Measurements from ENCODE around the gene EVX1.
A peak's percentile ranks its signal among the peaks of the same experiment; 100 is the strongest.

EVX1 gene

DNA sequence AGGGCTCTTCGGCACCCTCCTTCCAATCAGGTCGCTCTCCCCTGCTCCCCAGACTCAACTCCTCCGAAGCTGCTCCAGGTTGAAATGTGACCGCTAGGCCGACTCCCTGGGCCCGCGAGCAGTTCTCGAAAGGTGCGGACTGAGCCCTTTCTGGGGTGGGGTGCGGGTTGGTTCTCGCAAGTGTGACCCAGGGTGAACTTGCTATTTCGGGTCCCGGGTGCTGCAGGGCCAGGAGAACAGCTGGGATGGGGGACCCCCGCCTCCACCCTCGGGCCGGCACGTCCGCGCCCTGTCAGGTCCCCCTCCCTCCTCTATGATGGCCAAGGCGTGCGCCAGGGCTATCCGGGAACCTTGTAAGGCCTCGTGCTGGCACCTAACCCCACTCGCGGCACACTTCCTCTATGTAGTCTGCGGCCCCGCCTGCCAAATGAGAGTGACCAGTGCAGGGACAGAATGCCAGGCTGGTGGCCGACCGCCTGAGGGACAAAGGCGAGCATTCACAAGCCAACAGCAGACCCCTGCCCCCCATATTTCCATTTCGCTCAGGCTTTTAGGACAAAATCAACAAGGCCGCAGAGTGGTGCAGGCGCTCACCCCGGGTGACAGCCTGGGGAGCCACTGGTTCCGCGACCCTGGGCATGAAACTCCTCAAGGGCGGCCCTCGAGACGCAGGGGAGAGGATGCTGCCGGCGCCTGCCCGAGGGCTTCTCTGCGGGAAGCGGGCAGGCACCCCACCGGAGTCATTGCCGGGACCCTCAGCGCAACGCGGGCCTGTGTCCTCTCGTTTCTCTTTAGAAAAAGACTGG, 29.0 kb upstream of the EVX1 start:
- Mint-ChIP-seq H3K27me3 (peaks cover 59% of the 10 kb centered on the region), H3K4me1 (ENCODE audit: low read depth) (peaks cover 12% of the 10 kb centered on the region), H3K4me3 (no peak overlapping the region), H3K9me3 (ENCODE audit: low read depth) (no peaks in the 10 kb centered on the region), H3K36me3 (no peaks in the 10 kb centered on the region), H3K27ac (no peak overlapping the region)

DNA sequence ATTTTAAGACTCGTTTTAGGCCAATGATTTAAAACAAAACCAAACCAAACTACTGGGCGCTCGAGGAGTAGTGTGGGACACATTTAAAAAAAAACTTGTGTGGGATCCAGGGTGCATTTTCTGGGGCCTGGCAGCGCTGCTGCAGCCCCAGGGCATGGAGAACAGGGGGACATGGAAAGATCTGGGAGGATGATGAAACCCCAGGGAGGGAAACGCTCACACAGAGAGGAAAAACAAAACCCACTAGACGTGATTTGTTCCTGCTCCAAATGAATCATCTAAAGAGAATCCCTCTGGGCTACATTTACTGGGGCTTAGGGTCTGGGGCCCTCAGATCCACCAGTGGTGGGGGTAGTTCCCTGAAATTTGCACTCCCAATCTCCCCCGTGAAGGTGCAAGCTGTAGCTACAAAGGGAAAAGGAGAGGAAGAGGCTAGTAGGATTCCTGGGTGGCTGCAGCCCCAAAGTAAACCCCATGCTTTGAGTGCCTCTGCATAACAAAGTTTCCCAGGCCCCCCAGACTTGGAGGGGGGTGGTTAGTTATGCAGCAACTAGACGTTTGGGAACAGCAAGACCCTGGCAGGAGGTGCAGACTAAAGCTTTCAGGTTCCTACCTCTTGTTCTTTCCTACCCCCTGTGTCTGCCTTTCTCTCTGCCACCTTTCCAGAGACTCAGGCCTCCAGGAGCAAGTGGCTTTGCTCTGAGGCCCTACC, 28.2 kb upstream of the EVX1 start:
- Mint-ChIP-seq H3K4me3 (no peak overlapping the region), H3K27ac (no peak overlapping the region), H3K9me3 (ENCODE audit: low read depth) (no peaks in the 10 kb centered on the region), H3K4me1 (ENCODE audit: low read depth) (peaks cover 12% of the 10 kb centered on the region), H3K36me3 (no peaks in the 10 kb centered on the region), H3K27me3 (peaks cover 59% of the 10 kb centered on the region)

DNA sequence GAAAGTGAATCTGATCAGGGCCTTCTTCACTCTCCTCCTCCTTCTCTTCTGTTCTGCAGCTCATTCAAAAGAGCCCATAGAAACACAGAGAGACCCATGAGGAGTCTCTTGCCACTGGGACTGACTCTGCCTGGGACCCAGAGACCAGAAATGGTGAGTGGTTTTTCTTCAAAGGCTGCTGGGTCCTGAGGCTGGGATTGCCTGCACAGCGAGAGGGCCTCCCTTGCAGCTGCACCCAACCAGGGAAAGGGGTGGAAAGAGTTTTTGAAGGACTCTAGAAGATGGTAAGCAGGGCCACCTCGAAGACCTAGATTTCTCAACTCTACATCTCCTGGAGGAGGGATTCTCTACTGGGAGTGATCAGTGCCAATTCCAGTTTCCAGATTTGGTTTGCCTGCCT, 27.2 kb upstream of the EVX1 start:
- H3K4me3 Mint-ChIP-seq, result no peak overlapping the region
- H3K4me1 Mint-ChIP-seq (ENCODE audit: low read depth), result peaks cover 16% of the 10 kb centered on the region
- peaks cover 59% of the 10 kb centered on the region for H3K27me3 Mint-ChIP-seq
- H3K9me3 Mint-ChIP-seq (ENCODE audit: low read depth), result no peaks in the 10 kb centered on the region
- no peaks in the 10 kb centered on the region for H3K36me3 Mint-ChIP-seq
- H3K27ac Mint-ChIP-seq, result no peak overlapping the region

DNA sequence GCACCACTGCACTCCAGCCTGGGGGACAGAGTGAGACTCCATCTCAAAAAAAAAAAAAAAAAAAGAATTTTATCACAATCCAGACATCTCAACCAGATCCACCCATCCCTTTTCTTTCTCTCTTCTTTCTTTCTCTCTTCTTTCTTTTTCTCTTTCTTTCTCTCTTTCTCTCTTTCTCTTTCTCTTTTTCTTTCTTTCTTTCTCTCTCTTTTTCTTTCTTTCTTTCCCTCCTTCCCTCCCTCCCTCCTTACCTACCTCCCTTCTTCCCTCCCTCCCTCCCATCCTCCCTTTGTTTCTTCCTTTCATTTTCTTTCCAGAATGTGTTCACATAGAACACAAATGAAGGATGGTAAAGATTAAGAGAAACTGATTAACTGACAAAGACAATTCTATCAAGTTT, 24.7 kb upstream of the EVX1 start:
- H3K27me3 Mint-ChIP-seq, result peaks cover 55% of the 10 kb centered on the region
- no peaks in the 10 kb centered on the region for H3K9me3 Mint-ChIP-seq (ENCODE audit: low read depth)
- no peaks in the 10 kb centered on the region for H3K36me3 Mint-ChIP-seq
- no peak overlapping the region for H3K4me3 Mint-ChIP-seq
- H3K27ac Mint-ChIP-seq, result no peak overlapping the region
- peaks cover 12% of the 10 kb centered on the region for H3K4me1 Mint-ChIP-seq (ENCODE audit: low read depth)

DNA sequence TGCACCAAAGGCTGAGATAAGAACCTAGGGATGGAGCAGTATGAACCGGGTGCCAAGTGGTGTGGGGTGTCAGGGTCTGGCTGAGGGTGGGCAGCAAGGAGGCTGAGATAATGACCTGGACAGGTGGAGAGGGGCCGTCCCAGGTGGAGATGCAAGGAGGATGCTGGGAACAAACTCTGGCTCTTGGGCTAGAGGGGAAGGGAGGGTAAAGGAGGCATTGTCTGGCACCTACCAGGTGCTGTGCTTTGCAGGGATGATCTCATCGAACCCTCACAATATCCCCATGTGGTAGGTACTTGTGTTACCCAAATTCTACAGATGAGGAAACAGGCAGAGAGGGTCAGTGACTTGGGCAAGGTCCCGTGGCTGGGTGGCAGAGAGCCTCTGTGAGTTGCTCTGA, 22.8 kb upstream of the EVX1 start:
- Mint-ChIP-seq H3K36me3 (no peaks in the 10 kb centered on the region), H3K27ac (no peak overlapping the region), H3K9me3 (ENCODE audit: low read depth) (no peaks in the 10 kb centered on the region), H3K27me3 (peaks cover 52% of the 10 kb centered on the region), H3K4me1 (ENCODE audit: low read depth) (peaks cover 9% of the 10 kb centered on the region), H3K4me3 (no peak overlapping the region)

DNA sequence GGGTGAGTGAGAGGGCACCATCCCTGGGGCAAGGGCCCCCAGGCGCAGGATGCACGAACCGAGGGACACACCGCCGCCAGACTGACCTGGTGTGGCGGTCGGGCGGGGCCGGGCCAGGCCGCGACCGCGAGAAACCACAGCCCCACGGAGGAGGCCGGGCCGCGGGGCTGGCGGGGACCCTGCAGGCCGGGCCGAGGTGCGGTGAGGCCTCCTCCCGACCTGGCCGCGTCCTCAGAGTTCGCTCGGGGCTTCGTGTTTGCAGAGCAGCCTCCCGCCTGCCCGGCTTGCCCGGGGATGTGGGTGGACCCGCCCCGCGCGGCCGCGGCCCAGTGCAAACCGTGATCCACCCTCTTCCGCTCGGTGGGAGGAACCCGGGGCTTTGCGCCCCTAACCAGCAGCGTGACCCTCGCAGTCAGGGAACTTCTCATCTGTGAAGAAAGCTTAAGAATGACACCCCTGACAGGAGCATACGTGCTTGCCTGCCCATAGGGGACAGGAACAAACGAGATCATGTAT, 22.1 kb upstream of the EVX1 start:
- Mint-ChIP-seq H3K4me3 (no peak overlapping the region), H3K27me3 (peaks cover 52% of the 10 kb centered on the region), H3K27ac (no peak overlapping the region), H3K36me3 (no peaks in the 10 kb centered on the region), H3K9me3 (ENCODE audit: low read depth) (no peaks in the 10 kb centered on the region), H3K4me1 (ENCODE audit: low read depth) (peaks cover 11% of the 10 kb centered on the region)

DNA sequence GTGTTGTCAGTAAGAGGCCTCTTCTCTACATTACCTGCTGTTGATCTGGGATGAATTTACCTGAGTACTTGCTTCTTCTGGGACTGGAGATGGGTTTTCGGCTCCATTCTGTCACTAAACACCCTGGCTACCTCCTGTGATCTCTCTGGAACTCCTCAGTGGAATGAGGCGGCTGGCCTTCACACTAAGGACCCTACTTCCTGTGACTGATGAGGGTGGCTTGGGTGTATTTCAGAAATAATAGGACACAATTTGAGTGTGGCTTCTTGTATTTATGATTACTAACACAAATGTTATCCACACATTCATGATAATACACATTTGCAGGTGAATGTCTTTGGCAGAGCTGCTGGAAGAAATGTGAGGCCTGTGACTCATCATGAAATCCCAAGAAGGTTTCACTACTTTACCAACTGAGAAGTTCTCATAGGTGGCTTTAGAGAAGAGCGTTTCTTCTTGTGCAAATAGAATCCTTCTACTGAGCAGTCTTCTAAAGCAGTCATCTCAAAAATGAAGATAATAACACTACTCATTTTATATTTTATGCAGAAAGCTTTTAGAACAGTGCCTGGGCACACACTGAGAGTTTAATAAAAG, 21.3 kb upstream of the EVX1 start:
- Mint-ChIP-seq H3K36me3 (no peaks in the 10 kb centered on the region), H3K27ac (no peak overlapping the region), H3K9me3 (ENCODE audit: low read depth) (no peaks in the 10 kb centered on the region), H3K4me3 (peak overlapping the region; percentile 0), H3K4me1 (ENCODE audit: low read depth) (peaks cover 11% of the 10 kb centered on the region), H3K27me3 (peaks cover 49% of the 10 kb centered on the region)

DNA sequence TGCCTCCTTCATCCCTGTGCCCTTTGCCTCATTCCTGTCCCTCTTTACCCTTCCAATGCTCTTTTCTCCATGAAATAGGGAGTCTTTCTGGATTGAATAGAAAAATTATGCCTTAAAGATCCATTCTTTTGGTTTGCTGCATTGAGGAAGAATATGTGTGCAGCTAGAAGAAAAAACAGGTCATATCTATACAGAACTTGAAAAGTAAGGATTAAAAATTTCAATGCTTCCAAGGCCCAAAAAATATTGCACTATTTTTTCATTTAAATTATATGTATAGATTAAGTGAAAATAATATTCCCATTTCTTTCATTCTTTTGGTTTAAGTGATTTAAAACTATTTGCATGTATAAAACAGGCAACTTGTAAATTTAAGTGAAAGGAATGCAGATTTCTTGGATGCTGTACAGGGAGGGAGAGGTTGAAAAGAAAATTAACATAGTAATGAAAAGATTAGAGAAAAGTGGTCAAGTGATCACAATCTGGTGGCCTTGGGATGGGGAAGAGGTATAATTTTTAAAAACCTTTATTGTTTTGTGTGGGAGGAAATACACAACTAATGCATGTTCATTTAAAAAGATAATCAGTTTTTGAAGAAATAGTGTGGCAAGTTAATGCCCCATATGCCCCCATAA, 18.5 kb upstream of the EVX1 start:
- H3K27ac Mint-ChIP-seq, result no peak overlapping the region
- no peaks in the 10 kb centered on the region for H3K36me3 Mint-ChIP-seq
- no peak overlapping the region for H3K4me3 Mint-ChIP-seq
- H3K9me3 Mint-ChIP-seq (ENCODE audit: low read depth), result no peaks in the 10 kb centered on the region
- peaks cover 11% of the 10 kb centered on the region for H3K4me1 Mint-ChIP-seq (ENCODE audit: low read depth)
- H3K27me3 Mint-ChIP-seq, result peaks cover 52% of the 10 kb centered on the region

DNA sequence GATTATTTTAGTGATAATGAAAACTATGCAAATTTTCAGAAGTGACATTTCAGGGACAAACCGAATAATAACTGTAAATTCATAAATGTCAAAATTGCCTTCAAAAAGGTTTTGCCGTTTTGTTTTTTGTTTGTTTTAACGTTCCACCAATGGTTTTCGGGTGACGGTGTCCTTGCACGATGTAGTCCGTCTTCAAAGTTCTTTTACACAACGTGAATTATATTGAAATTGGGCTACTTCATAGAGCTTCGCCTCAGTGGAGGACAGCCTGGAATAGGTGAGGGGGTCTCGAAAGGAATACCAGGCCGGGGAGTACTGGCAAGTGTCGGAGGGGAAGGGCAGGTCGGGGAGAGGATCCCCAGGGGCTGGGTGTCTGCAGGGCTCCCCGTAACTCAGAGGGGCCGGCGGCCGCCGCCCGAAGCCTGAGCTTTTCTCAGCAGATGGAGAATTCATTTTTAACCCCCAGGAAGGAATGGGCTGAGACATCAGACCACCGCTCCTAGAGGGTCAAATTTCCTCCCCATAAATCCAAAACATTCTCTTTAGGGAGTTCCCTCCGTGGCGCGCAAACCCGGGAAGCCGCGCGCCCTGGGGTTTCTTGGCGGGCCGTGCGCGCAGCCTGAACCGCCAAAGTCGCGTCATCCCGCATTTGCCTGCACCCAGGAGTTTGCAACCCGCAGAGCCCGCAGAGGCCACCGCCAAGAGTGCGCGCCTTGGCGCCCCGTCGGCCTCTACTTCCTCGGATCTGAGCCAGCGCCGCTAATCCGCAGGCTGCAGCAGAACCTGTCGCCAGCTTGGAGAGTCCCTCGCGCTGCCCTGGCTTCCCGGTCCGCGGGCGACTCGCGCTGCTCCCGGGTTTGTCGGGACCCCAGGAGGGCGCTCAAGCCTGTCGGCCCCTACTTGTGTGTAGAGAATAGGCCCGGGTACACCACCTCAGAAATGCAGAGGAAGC, 17.3 kb upstream of the EVX1 start:
- Mint-ChIP-seq H3K27me3 (peaks cover 47% of the 10 kb centered on the region), H3K4me3 (no peak overlapping the region), H3K27ac (no peak overlapping the region), H3K9me3 (ENCODE audit: low read depth) (no peaks in the 10 kb centered on the region), H3K36me3 (no peaks in the 10 kb centered on the region), H3K4me1 (ENCODE audit: low read depth) (peaks cover 6% of the 10 kb centered on the region)

DNA sequence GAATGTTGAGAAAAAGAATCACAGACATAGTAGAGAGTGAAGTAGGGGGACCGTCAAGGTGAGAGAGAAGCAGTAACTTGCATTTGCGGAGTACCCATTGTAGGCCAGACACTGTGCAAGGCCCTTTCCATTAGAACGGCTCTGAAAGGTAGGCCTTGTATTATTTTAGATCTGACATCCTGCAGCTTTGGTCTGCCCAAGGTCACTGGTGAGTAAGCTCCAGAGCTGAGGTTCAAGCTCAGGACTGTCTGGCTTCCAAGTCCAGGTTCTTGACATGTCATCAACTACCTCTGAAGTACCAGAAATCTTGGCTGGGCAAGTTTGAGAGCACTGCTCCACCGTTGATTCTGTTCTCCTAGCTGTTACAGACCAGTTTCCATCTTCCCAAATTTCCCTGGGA, 13.2 kb upstream of the EVX1 start:
- Mint-ChIP-seq H3K9me3 (ENCODE audit: low read depth) (no peaks in the 10 kb centered on the region), H3K4me3 (no peak overlapping the region), H3K36me3 (no peaks in the 10 kb centered on the region), H3K27ac (no peak overlapping the region), H3K27me3 (peaks cover 32% of the 10 kb centered on the region), H3K4me1 (ENCODE audit: low read depth) (peaks cover 2% of the 10 kb centered on the region)

DNA sequence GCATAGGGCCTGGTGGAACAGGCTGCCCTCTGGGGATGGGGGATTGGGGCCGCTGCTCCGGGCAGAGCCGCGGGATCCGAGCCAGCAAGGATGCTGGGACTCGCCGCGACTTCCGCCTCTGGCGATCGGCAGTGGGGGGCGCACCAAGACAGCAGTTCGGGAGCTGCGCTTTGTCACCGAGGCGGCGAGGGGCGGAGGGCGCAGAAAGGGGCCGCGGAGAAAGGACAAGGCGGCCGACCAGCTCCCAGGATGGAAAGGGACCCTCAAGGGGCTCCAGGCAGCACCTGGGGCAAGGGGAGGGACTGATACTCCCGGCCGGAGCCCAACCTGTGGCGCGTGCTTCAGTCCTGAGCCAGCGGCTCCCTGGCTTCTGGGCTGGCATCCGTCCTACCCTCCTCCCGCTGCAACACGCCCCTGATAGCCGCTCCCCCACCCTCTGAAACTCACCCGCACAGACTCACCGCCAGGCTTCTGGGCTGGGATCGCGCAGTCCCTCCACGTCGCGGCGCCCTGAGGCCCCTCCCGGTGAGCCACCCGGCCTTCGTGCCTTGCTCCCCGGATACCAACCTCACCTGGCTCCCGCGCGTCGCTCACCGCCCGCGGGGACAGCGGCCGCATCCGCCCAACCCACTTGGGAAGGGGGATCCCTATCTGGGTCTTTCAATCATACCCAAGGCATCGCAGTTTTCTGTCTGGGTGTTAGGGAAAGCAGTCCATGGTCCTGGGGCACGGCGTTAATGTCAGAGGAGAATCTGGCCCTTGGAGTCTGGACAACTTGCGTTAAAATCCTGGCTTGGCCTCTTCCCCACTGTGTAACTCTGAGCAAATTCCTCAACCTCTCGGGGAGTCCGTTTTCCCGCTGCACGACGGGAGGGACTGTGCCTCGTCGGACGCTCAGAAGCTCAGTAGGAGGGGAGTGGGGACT, 7.0 kb upstream of the EVX1 start:
- peaks cover 13% of the 10 kb centered on the region for H3K4me1 Mint-ChIP-seq (ENCODE audit: low read depth)
- H3K27me3 Mint-ChIP-seq, result peaks cover 49% of the 10 kb centered on the region
- no peak overlapping the region for H3K27ac Mint-ChIP-seq
- no peaks in the 10 kb centered on the region for H3K36me3 Mint-ChIP-seq
- H3K4me3 Mint-ChIP-seq, result peak overlapping the region; percentile 54
- H3K9me3 Mint-ChIP-seq (ENCODE audit: low read depth), result no peaks in the 10 kb centered on the region

DNA sequence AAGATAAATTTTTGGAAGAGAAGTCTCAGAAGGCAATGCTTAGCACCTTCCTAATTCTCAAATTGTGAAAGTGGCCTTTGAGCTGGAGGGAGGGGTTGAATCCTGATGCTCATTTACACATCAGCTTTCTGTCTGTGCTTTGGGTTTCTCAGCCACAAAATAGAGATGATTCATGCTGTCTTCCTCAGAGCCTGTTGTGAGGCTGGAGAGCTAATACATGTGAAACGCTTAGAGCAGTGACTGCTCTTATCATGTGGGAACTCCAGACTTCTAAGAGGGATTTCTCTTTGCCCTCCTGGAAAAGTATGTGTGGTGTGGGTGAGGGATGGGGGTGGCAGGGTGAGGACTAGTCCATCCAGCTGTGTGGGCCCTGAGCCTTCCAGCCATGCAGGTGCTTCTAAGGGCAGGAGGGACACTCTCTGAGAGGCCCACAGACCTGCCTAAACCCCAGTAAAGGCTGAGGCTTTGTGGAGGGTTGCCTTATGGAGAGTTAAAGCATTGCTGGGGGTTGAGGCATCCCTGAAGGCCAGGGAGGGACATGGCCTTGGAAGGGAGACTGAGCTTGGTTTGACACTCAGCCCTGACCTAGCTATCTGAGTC, 4.8 kb upstream of the EVX1 start:
- Mint-ChIP-seq H3K27ac (no peak overlapping the region), H3K4me3 (no peak overlapping the region), H3K27me3 (peaks cover 55% of the 10 kb centered on the region), H3K36me3 (no peaks in the 10 kb centered on the region), H3K4me1 (ENCODE audit: low read depth) (peaks cover 25% of the 10 kb centered on the region), H3K9me3 (ENCODE audit: low read depth) (no peaks in the 10 kb centered on the region)

DNA sequence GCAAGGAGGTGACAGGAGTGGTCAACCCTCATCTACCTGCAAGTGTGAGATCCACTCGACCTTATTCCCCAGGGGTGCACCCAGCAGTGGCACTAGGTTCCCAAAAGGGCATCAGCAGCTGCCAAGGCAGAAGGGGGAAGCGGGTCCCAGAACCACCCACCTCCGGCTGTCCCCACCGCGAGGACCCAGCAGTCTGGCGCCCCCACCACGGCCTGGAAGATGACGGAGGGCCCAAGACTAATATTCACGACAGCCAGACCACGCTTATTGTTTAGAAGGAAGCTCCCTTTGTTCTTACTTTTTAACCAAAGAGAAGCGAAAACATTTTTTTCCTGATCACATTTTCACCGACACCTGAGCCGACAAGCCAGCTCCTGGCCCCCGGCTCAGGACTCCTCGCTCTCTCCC, 3.6 kb upstream of the EVX1 start:
- Mint-ChIP-seq H3K9me3 (ENCODE audit: low read depth) (no peaks in the 10 kb centered on the region), H3K36me3 (no peaks in the 10 kb centered on the region), H3K27me3 (peaks cover 54% of the 10 kb centered on the region), H3K4me1 (ENCODE audit: low read depth) (peaks cover 29% of the 10 kb centered on the region), H3K27ac (no peak overlapping the region), H3K4me3 (no peak overlapping the region)
